SK-N-MC (cell line): Measurements from ENCODE around the gene GRB10.

Experiments used
- EZH2 ChIP-seq: fragments of 200-600 bp; sonication (generic); IDR thresholded peaks from one replicate; pipeline ENCODE4 v1.6.1; 2017; ENCODE audit warnings: antibody characterized with exemption
- FOXP2 ChIP-seq: optimal IDR thresholded peaks from 2 replicates; pipeline ENCODE3; 2011; ENCODE audit warnings: mild to moderate bottlenecking, moderate library complexity; ENCODE audit not compliant: insufficient read depth; ENCODE audit errors: extremely low read length, control extremely low read depth
- POLR2AphosphoS5 ChIP-seq: IDR thresholded peaks from 2 replicates; pipeline ENCODE4 v1.6.1; 2012; ENCODE audit warnings: mild to moderate bottlenecking, low read depth, low read length, borderline replicate concordance

DNA sequence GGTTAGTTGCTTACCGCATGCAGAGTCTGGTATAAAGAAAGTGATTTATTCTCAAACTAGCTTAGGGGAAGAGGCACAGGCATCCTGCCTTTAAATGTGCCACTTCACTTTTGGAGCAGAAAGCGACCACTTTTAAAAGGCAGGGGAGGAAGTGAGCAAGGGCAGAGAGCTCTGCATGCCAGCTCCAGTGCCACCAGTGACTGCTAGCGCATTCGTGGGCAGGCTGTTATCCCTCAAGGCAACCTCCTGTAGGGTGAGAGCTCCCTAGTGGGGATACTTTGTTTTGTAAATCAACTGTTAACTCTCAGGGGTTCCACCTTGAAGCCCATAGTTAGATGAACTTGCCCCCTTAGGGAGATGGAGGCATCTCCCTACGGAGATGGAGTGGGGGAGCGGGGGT lies 29.4 kb upstream of the GRB10 start:
- no peak for TF ChIP-seq EZH2
- TF ChIP-seq POLR2AphosphoS5, result no peak
- no peak for TF ChIP-seq FOXP2
